Measurements from ENCODE around the gene KLF9. TPM values are rescaled to one million over a fixed set of nuclear protein-coding genes. Genes with fewer than 3 reads are reported as not detected.

KLF9 gene
- total RNA-seq, 1 donor from 2014 or later = 91.0 TPM

DNA sequence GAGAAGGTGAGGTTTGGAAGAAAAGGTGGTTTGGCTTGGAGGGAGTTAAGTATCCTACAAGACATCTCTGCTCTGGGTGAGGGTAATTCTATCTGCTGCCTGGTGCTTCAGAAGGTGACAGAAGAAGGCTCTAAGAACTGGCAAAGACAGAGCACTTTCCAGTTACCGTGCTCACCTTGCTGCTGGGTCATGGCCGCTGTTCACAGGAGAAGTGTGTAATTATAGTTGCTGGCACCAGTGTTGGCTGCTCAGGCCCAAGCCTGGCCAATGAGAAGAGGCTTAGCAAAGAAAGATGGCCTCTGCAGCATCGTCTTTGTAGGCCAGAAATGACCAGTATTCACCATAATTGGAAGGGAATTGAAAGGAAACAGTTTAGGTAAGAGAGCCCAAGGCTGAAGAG is 37.9 kb upstream of the KLF9 start:
- TF ChIP-seq, protein P1, sequence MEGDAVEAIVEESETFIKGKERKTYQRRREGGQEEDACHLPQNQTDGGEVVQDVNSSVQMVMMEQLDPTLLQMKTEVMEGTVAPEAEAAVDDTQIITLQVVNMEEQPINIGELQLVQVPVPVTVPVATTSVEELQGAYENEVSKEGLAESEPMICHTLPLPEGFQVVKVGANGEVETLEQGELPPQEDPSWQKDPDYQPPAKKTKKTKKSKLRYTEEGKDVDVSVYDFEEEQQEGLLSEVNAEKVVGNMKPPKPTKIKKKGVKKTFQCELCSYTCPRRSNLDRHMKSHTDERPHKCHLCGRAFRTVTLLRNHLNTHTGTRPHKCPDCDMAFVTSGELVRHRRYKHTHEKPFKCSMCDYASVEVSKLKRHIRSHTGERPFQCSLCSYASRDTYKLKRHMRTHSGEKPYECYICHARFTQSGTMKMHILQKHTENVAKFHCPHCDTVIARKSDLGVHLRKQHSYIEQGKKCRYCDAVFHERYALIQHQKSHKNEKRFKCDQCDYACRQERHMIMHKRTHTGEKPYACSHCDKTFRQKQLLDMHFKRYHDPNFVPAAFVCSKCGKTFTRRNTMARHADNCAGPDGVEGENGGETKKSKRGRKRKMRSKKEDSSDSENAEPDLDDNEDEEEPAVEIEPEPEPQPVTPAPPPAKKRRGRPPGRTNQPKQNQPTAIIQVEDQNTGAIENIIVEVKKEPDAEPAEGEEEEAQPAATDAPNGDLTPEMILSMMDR (IDR thresholded peaks at IDR 0.05) = no peak
- no peaks in the 10 kb centered on the region for H3K27me3 ChIP-seq
- intact Hi-C loops (cut with DNase I) = no loop called here
- ATAC-seq (no peak), DNase-seq (no peak)
- no peak overlapping the region for H3K4me3 ChIP-seq
- no peaks in the 10 kb centered on the region for H3K36me3 ChIP-seq
- no peaks in the 10 kb centered on the region for H3K9me3 ChIP-seq
- no peaks in the 10 kb centered on the region for H3K4me1 ChIP-seq
- no peak overlapping the region for H3K27ac ChIP-seq

DNA sequence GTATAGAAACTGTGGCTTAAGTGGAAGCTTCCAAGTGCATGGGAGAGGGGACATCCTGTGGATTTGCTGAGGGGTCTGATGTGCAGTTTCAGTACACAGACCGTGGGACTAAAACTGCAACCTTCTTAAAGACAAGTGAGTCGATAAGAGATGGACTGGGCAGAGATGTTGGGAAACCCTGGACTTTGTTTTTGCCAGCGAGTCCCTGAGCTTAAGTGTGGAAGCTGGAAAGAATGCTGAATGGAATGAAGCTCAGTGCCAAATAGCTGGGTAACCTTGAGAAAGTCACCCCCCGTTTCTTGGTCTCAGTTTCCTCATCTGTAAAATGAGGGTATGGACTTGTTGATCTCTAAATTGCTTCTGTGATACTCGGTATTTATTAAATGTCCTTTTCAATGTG is 37.3 kb upstream of the KLF9 start:
- H3K4me3 ChIP-seq = no peak overlapping the region
- H3K36me3 ChIP-seq = no peaks in the 10 kb centered on the region
- TF ChIP-seq, protein P1 (IDR thresholded peaks at IDR 0.05) = no peak
- no peaks in the 10 kb centered on the region for H3K4me1 ChIP-seq
- intact Hi-C loops (cut with DNase I) = no loop called here
- no peak for ATAC-seq
- H3K27ac ChIP-seq = no peak overlapping the region
- no peaks in the 10 kb centered on the region for H3K27me3 ChIP-seq
- no peaks in the 10 kb centered on the region for H3K9me3 ChIP-seq
- DNase-seq = no peak

DNA sequence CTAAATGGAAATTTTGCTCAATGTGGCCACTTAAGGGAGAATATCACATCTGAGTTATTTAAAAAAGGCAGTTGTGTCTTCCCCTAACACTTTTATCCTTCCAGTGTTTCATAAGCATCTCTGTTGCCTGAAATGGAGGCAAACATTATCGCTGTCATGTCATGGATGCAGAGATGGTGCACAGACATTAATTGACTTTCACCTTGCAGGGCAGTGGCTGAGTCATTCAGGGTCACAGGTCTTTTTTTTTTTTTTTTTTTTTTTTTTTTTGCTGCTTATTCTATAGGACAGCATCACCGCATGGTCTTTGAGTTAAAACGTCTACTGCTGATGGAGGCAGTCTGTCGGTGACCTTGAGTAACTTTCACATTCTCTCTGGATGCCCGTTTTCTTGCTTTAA is 36.3 kb upstream of the KLF9 start:
- intact Hi-C loops (cut with DNase I) = no loop called here
- DNase-seq (no peak), ATAC-seq (no peak)
- H3K4me1 ChIP-seq = no peaks in the 10 kb centered on the region
- no peaks in the 10 kb centered on the region for H3K36me3 ChIP-seq
- H3K9me3 ChIP-seq = no peaks in the 10 kb centered on the region
- H3K27me3 ChIP-seq = no peaks in the 10 kb centered on the region
- no peak overlapping the region for H3K4me3 ChIP-seq
- TF ChIP-seq, protein P1 (IDR thresholded peaks at IDR 0.05) = no peak
- H3K27ac ChIP-seq = no peak overlapping the region

DNA sequence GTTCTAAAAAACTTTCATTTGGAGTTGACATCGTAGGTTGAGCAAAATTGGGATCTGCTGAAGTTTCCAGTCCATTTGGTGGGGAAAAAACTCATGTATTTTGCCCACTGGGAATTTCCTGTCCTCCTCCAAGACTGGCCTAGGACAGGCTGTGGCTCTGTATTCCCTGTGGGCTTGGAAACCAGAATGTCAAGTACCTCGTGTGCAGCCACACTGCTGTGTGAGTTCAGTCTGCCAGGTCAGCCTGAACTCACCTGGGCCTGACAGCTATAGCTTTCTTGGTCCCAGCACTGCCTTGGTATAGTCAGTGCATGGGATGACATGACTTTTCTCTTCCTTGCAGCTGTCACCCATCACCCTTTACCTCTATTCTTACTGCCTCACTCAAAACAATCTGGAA is 35.0 kb upstream of the KLF9 start:
- TF ChIP-seq, protein P1 (IDR thresholded peaks at IDR 0.05) = no peak
- Histone ChIP-seq H3K36me3 (no peaks in the 10 kb centered on the region), H3K9me3 (no peaks in the 10 kb centered on the region), H3K27me3 (no peaks in the 10 kb centered on the region), H3K4me1 (no peaks in the 10 kb centered on the region), H3K27ac (no peak overlapping the region), H3K4me3 (no peak overlapping the region)
- intact Hi-C loops (cut with DNase I) = no loop called here
- ATAC-seq (no peak), DNase-seq (no peak)

DNA sequence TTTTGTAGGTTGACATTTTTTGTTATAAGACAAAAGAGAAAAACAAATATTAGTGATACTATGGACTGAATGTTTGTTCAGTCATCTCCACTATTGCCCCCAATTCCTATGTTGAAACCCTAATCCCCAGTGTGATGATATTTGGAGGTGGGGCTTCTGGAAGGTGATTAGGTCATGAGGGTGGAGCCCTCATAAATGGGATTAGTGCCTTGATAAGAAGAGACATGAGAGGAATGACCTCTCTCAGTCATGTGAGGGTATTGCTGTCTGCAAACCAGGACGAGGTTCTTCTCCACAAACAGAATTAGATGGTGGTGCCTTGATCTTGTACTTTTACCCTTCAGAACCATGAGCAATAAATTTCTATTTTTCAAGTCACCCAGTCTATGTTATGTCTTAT is 34.5 kb upstream of the KLF9 start:
- no peaks in the 10 kb centered on the region for H3K4me1 ChIP-seq
- H3K9me3 ChIP-seq = no peaks in the 10 kb centered on the region
- no peaks in the 10 kb centered on the region for H3K27me3 ChIP-seq
- no peaks in the 10 kb centered on the region for H3K36me3 ChIP-seq
- H3K27ac ChIP-seq = no peak overlapping the region
- intact Hi-C loops (cut with DNase I) = no loop called here
- no peak overlapping the region for H3K4me3 ChIP-seq
- ATAC-seq (no peak), DNase-seq (no peak)
- TF ChIP-seq, protein P1 (IDR thresholded peaks at IDR 0.05) = no peak

DNA sequence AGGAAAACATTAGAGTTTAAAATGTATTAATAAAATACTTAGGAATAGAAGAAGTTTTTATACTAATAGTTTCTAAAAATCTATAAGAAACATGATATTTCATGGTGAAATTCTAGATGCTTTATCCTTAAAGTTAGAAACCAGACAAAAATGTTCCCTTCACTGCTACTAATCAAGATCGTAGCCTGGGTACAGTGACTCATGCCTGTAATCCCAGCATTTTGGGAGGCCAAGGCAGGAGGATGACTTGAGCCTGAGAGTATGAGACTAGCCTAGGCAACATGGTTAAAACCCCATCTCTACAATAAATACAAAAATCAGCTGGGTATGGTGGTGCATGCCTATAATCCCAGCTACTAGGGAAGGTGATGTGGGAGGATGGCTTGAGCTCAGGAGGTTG is 30.4 kb upstream of the KLF9 start:
- ATAC-seq (no peak), DNase-seq (no peak)
- Histone ChIP-seq H3K36me3 (no peaks in the 10 kb centered on the region), H3K27ac (no peak overlapping the region), H3K27me3 (no peaks in the 10 kb centered on the region), H3K9me3 (no peaks in the 10 kb centered on the region), H3K4me3 (no peak overlapping the region), H3K4me1 (peaks cover 3% of the 10 kb centered on the region)
- TF ChIP-seq, protein P1 (IDR thresholded peaks at IDR 0.05) = no peak
- intact Hi-C loops (cut with DNase I) = no loop called here
